Measurements from ENCODE around the gene CNP. TPM values are rescaled to one million over a fixed set of nuclear protein-coding genes. Genes with fewer than 3 reads are reported as not detected.
A peak's percentile ranks its signal among the peaks of the same experiment; 100 is the strongest.

The CNP gene
- total RNA-seq, 1 experiment from 2014 or later, result 78.5 TPM

GRCh38 chr17:41977991-41978390 is 11.4 kb downstream of the CNP start:
- Histone ChIP-seq H2BK20ac (ENCODE audit: low read depth, low read length, poor library complexity, severe bottlenecking) (no peak overlapping the region), H3K4me1 (ENCODE audit: insufficient read depth, low read length) (no peaks in the 10 kb centered on the region), H2BK5ac (ENCODE audit: insufficient read length, low read length) (no peak overlapping the region), H3K9me3 (ENCODE audit: control insufficient read depth, low read depth, low read length) (no peaks in the 10 kb centered on the region), H3K79me2 (ENCODE audit: insufficient read depth, low read length) (no peaks in the 10 kb centered on the region), H2BK120ac (ENCODE audit: low read depth, low read length, poor library complexity, severe bottlenecking) (no peak overlapping the region), H2BK12ac (ENCODE audit: insufficient read length, low read depth, low read length) (no peak overlapping the region), H3K27me3 (ENCODE audit: insufficient read depth, low read length) (no peaks in the 10 kb centered on the region), H2AFZ (ENCODE audit: low read length) (no peak overlapping the region), H3K14ac (ENCODE audit: insufficient read depth, low read length) (no peak overlapping the region), H3T11ph (ENCODE audit: low read length) (no peak overlapping the region), H4K20me1 (ENCODE audit: control insufficient read depth, insufficient read depth, insufficient read length) (no peaks in the 10 kb centered on the region), H2AK5ac (ENCODE audit: insufficient read length, low read length) (no peak overlapping the region), H3K18ac (ENCODE audit: insufficient read length, low read depth, low read length) (no peak overlapping the region), H3K79me1 (ENCODE audit: insufficient read depth, low read depth, low read length, poor library complexity, severe bottlenecking) (no peaks in the 10 kb centered on the region), H3K4me2 (ENCODE audit: insufficient read depth, insufficient read length, low read length) (no peak overlapping the region), H4K8ac (replicated peaks; ENCODE audit: insufficient read length, low read depth, low read length) (no peak overlapping the region), H3K23me2 (ENCODE audit: insufficient read length, low read depth, low read length, poor library complexity, severe bottlenecking) (no peaks in the 10 kb centered on the region), H4K91ac (ENCODE audit: insufficient read length, low read depth, low read length) (no peak overlapping the region), H3K23ac (ENCODE audit: insufficient read length, low read depth, low read length) (no peak overlapping the region), H3K27ac (ENCODE audit: insufficient read length, low read depth, low read length) (no peak overlapping the region), H2BK15ac (ENCODE audit: low read depth, low read length) (no peak overlapping the region), H3K9ac (ENCODE audit: extremely low read depth, insufficient read length, low read length) (no peak overlapping the region), H4K5ac (ENCODE audit: insufficient read length, low read depth, low read length) (no peak overlapping the region), H3K4ac (ENCODE audit: low read depth, low read length) (no peak overlapping the region), H3K56ac (ENCODE audit: insufficient read length, low read depth, low read length) (no peak overlapping the region)
- DNase-seq, result no peak
- WGBS (ENCODE audit: extremely low coverage, insufficient read length, low lambda C conversion rate), result no CpG with 5 or more reads among the region's 4 CpGs
- Mint-ChIP-seq H3K9me3 (no peaks in the 10 kb centered on the region), H3K27me3 (ENCODE audit: low read depth) (no peaks in the 10 kb centered on the region), H3K4me1 (no peaks in the 10 kb centered on the region), H3K27ac (peak overlapping the region in 1 of 3 experiments; percentile 55; a peak in 1 of 7 replicates), H3K36me3 (ENCODE audit: insufficient read depth in 1 of 3, low read depth in 3 of 3) (peaks cover 49 to 92% (median 90%) of the 10 kb centered on the region in 3 experiments), H3K4me3 (no peak overlapping the region)
- no peak for TF ChIP-seq CTCF (conservative IDR thresholded peaks at IDR 0.05)
